Caco-2 (cell line): ENCODE measurements around the gene PDLIM7. TPM values are rescaled to one million over a fixed set of nuclear protein-coding genes. Genes with fewer than 3 reads are reported as not detected.

Experiments used
- BruUV-seq: library from RNA; stranded (reverse); fragments of 400-500 nt; replicated peaks from 2 replicates; lab custom pipeline; 2021; lab: Mats Ljungman, UMichigan
- CTCF ChIA-PET: fragments of 300-600 bp; sonication (Branson Sonifier 250); formaldehyde crosslinking; loops from one replicate; lab custom pipeline; 2022; ENCODE audit warnings: antibody characterized with exemption; lab: Charles Lee
- POLR2A ChIA-PET: fragments of 300-600 bp; sonication (Branson Sonifier 250); formaldehyde crosslinking; loops from one replicate; lab custom pipeline; 2022; ENCODE audit warnings: antibody characterized with exemption; lab: Charles Lee
- DNase-seq, 2 experiments: peaks; one replicate each; pipeline versions ENCODE4 v3.0.0 to v3.0.0-alpha.2; 2020 to 2022
- H3K27me3 ChIP-seq: replicated peaks from 2 replicates; pipeline ENCODE4 v1.6.0; 2011; ENCODE audit warnings: low read length; ENCODE audit not compliant: control insufficient read depth, insufficient read depth
- H3K36me3 ChIP-seq: 2 replicates; pipeline ENCODE4 v1.5.1; 2011; ENCODE audit warnings: low read length; ENCODE audit not compliant: control insufficient read depth, insufficient read depth
- H3K4me1 ChIP-seq: fragments of 250-450 bp; sonication (Bioruptor Pico); 2 replicates; pipeline ENCODE4 v1.5.1; 2020; ENCODE audit warnings: mild to moderate bottlenecking
- H3K4me3 ChIP-seq: 2 replicates; pipeline ENCODE4 v1.5.1; 2011; ENCODE audit warnings: low read depth, mild to moderate bottlenecking, control low read depth, low read length
- H3K9me3 ChIP-seq: fragments of 250-450 bp; sonication (Bioruptor Pico); 2 replicates; pipeline ENCODE4 v1.5.1; 2020; ENCODE audit warnings: mild to moderate bottlenecking, moderate library complexity
- H3K27ac Mint-ChIP-seq: one replicate; pipeline ENCODE4 v1.8.0; 2022; ENCODE audit warnings: mixed read lengths; ENCODE audit not compliant: unreplicated experiment
- H3K27me3 Mint-ChIP-seq: one replicate; pipeline ENCODE4 v1.8.0; 2022; ENCODE audit warnings: mixed read lengths; ENCODE audit not compliant: insufficient read depth, unreplicated experiment
- H3K36me3 Mint-ChIP-seq: one replicate; pipeline ENCODE4 v1.8.0; 2022; ENCODE audit warnings: mild to moderate bottlenecking, mixed read lengths; ENCODE audit not compliant: insufficient read depth, unreplicated experiment
- H3K4me1 Mint-ChIP-seq: one replicate; pipeline ENCODE4 v1.8.0; 2022; ENCODE audit warnings: low read depth, mixed read lengths; ENCODE audit not compliant: unreplicated experiment
- H3K4me3 Mint-ChIP-seq: one replicate; pipeline ENCODE4 v1.8.0; 2022; ENCODE audit warnings: mild to moderate bottlenecking, moderate library complexity, mixed read lengths; ENCODE audit not compliant: unreplicated experiment
- H3K9me3 Mint-ChIP-seq: one replicate; pipeline ENCODE4 v1.8.0; 2022; ENCODE audit warnings: mixed read lengths; ENCODE audit not compliant: unreplicated experiment
- CTCF ChIP-seq, 2 experiments: fragments of 200-600 bp in 1 of 2; IDR thresholded peaks; 1 replicate in 1 of 2; 2 replicates in 1 of 2; pipeline versions ENCODE4 v1.5.1 to v1.8.0; 2011 to 2022; ENCODE audit warnings: antibody characterized with exemption in 1 of 2, control low read depth in 1 of 2, inconsistent platforms in 1 of 2, low read depth in 1 of 2, low read length in 1 of 2, mild to moderate bottlenecking in 1 of 2, moderate library complexity in 1 of 2; ENCODE audit not compliant: insufficient read depth in 1 of 2, severe bottlenecking in 1 of 2, unreplicated experiment in 1 of 2
- intact Hi-C: fragments of 100-400 bp; cut with micrococcal nuclease; formaldehyde crosslinking; loops from one replicate; pipeline ENCODE4 v1.10.0; 2022; ENCODE audit not compliant: unreplicated experiment
- total RNA-seq: library from RNA; stranded (reverse); gene quantifications from 2 replicates; pipeline ENCODE4 v1.2.3, GENCODE V29; 2022

The PDLIM7 gene
- total RNA-seq, 1 experiment from 2014 or later: 49.1 TPM

GRCh38 chr5:177467436-177467835 is 30.0 kb downstream of the PDLIM7 start:
- H3K4me3 Mint-ChIP-seq: no peak overlapping the region
- no peaks in the 10 kb centered on the region for H3K27me3 Mint-ChIP-seq
- no peaks in the 10 kb centered on the region for H3K9me3 Mint-ChIP-seq

GRCh38 chr5:177466861-177467260 is 30.5 kb downstream of the PDLIM7 start:
- TF ChIP-seq CTCF (IDR thresholded peaks at IDR 0.05; ENCODE audit: insufficient read depth in 1 of 2, low read depth in 1 of 2, low read length in 1 of 2, severe bottlenecking in 1 of 2, unreplicated experiment in 1 of 2): no peak
- H3K27me3 Mint-ChIP-seq: no peaks in the 10 kb centered on the region

More at GRCh38 chr5:177467436-177467835, 30.0 kb downstream of the PDLIM7 start:
- Histone ChIP-seq H3K4me3 (no peak overlapping the region), H3K4me1 (peaks cover 41% of the 10 kb centered on the region), H3K27me3 (no peaks in the 10 kb centered on the region), H3K9me3 (no peaks in the 10 kb centered on the region), H3K36me3 (peaks cover 9% of the 10 kb centered on the region)
- CTCF ChIA-PET: no interaction called here
- TF ChIP-seq CTCF (IDR thresholded peaks at IDR 0.05; ENCODE audit: insufficient read depth in 1 of 2, low read depth in 1 of 2, low read length in 1 of 2, severe bottlenecking in 1 of 2, unreplicated experiment in 1 of 2): no peak
- DNase-seq: no peak
- intact Hi-C loops: no loop called here
- Mint-ChIP-seq H3K27ac (peak overlapping the region; percentile 86), H3K36me3 (peaks cover 76% of the 10 kb centered on the region), H3K4me1 (peaks cover 24% of the 10 kb centered on the region)
- POLR2A ChIA-PET: no interaction called here
- BruUV-seq: no TSS peak

GRCh38 chr5:177465044-177465443 is 32.4 kb downstream of the PDLIM7 start:
- DNase-seq: no peak
- CTCF ChIA-PET: no interaction called here
- no peak overlapping the region for H3K4me3 ChIP-seq
- H3K36me3 ChIP-seq: peaks cover 9% of the 10 kb centered on the region
- Mint-ChIP-seq H3K4me1 (peaks cover 23% of the 10 kb centered on the region), H3K27me3 (no peaks in the 10 kb centered on the region), H3K4me3 (no peak overlapping the region), H3K36me3 (peaks cover 93% of the 10 kb centered on the region), H3K27ac (no peak overlapping the region), H3K9me3 (no peaks in the 10 kb centered on the region)
- H3K9me3 ChIP-seq: no peaks in the 10 kb centered on the region
- H3K27me3 ChIP-seq: no peaks in the 10 kb centered on the region
- BruUV-seq: no TSS peak
- no peak for TF ChIP-seq CTCF (IDR thresholded peaks at IDR 0.05; ENCODE audit: insufficient read depth in 1 of 2, low read depth in 1 of 2, low read length in 1 of 2, severe bottlenecking in 1 of 2, unreplicated experiment in 1 of 2)
- POLR2A ChIA-PET: no interaction called here
- intact Hi-C loops: no loop called here
- peaks cover 18% of the 10 kb centered on the region for H3K4me1 ChIP-seq

More at GRCh38 chr5:177466861-177467260, 30.5 kb downstream of the PDLIM7 start:
- H3K36me3 ChIP-seq: peaks cover 9% of the 10 kb centered on the region
- intact Hi-C loops: no loop called here
- H3K4me1 ChIP-seq: peaks cover 35% of the 10 kb centered on the region
- Mint-ChIP-seq H3K4me1 (peaks cover 24% of the 10 kb centered on the region), H3K36me3 (peaks cover 77% of the 10 kb centered on the region), H3K27ac (peak overlapping the region; percentile 30), H3K4me3 (no peak overlapping the region), H3K9me3 (no peaks in the 10 kb centered on the region)
- H3K27me3 ChIP-seq: no peaks in the 10 kb centered on the region
- BruUV-seq: no TSS peak
- ChIA-PET CTCF (no interaction called here), POLR2A (no interaction called here)
- DNase-seq: no peak
- no peaks in the 10 kb centered on the region for H3K9me3 ChIP-seq
- H3K4me3 ChIP-seq: no peak overlapping the region
